Erythroblast (primary cell): ENCODE measurements around the gene SMIM44.

Experiments
- GATA1 ChIP-seq: IDR thresholded peaks from 2 replicates; pipeline ENCODE4 v1.6.1; 2011; ENCODE audit warnings: low read depth, mild to moderate bottlenecking, control low read depth, low read length, moderate library complexity
- POLR2A ChIP-seq: IDR thresholded peaks from 2 replicates; pipeline ENCODE4 v1.6.1; 2011; ENCODE audit warnings: mild to moderate bottlenecking, low read length

GRCh38 chr19:3452171-3452941 lies 30.9 kb downstream of the SMIM44 start:
- TF ChIP-seq POLR2A: no peak
- TF ChIP-seq GATA1: no peak
